Keratinocyte (primary cell): ENCODE measurements around the gene TMEM63B.

Source experiments
- EZH2 ChIP-seq: IDR thresholded peaks from one replicate; pipeline ENCODE4 v1.6.1; 2012; ENCODE audit warnings: inconsistent platforms, mild to moderate bottlenecking, low read length, moderate library complexity
- TF ChIP-seq, protein P1 (sequence below), 3 experiments: IDR thresholded peaks in 1 of 3; conservative IDR thresholded peaks in 1 of 3; optimal IDR thresholded peaks in 1 of 3; 2 replicates in 2 of 3; 3 replicates in 1 of 3; pipeline versions ENCODE3 to v1.5.1; 2011; ENCODE audit warnings: low read length in 3 of 3, mild to moderate bottlenecking in 3 of 3, moderate library complexity in 2 of 3, control low read depth in 1 of 3, inconsistent platforms in 1 of 3; ENCODE audit not compliant: insufficient read depth in 2 of 3; ENCODE audit errors: extremely low read depth in 1 of 3

GRCh38 chr6:44142835-44143234, 15.5 kb downstream of the TMEM63B start:
- TF ChIP-seq, protein P1, sequence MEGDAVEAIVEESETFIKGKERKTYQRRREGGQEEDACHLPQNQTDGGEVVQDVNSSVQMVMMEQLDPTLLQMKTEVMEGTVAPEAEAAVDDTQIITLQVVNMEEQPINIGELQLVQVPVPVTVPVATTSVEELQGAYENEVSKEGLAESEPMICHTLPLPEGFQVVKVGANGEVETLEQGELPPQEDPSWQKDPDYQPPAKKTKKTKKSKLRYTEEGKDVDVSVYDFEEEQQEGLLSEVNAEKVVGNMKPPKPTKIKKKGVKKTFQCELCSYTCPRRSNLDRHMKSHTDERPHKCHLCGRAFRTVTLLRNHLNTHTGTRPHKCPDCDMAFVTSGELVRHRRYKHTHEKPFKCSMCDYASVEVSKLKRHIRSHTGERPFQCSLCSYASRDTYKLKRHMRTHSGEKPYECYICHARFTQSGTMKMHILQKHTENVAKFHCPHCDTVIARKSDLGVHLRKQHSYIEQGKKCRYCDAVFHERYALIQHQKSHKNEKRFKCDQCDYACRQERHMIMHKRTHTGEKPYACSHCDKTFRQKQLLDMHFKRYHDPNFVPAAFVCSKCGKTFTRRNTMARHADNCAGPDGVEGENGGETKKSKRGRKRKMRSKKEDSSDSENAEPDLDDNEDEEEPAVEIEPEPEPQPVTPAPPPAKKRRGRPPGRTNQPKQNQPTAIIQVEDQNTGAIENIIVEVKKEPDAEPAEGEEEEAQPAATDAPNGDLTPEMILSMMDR (optimal IDR thresholded peaks at IDR 0.05 in 1 of 3, IDR thresholded peaks at IDR 0.05 in 1 of 3, conservative IDR thresholded peaks at IDR 0.05 in 1 of 3; ENCODE audit: extremely low read depth in 1 of 3, insufficient read depth in 2 of 3, low read length in 3 of 3) = no peak
- TF ChIP-seq EZH2 = no peak
